Heart right ventricle (tissue), 16 donors: ENCODE data around the gene PACS1. TPM values are rescaled to one million over a fixed set of nuclear protein-coding genes. Genes with fewer than 3 reads are reported as not detected.

Source experiments
- ATAC-seq, 8 donors: fragments of 200-7000 bp; cut with Tn5 transposase; one replicate each; pipeline ENCODE4 v1.9.1; 2020; ENCODE audit warnings: mild to moderate bottlenecking in 8 of 8, moderate library complexity in 8 of 8, moderate number of reproducible peaks in 1 of 8
- DNase-seq, 2 donors: peaks; one replicate each; pipeline ENCODE4 v3.0.0-alpha.2; 2020
- H3K27ac ChIP-seq, 10 donors: fragments of 200-600 bp; sonication (generic) in 2 of 10; one replicate each; pipeline versions ENCODE4 v1.5.0 to v1.8.0; 2020 to 2022; ENCODE audit warnings: mild to moderate bottlenecking in 3 of 10
- H3K27me3 ChIP-seq, 7 donors: fragments of 200-600 bp; one replicate each; pipeline ENCODE4 v1.8.0; 2021 to 2022; ENCODE audit warnings: mild to moderate bottlenecking in 2 of 7
- H3K36me3 ChIP-seq, 9 donors: fragments of 200-600 bp; sonication (generic) in 1 of 9; one replicate each; pipeline versions ENCODE4 v1.5.0 to v1.8.0; 2020 to 2022; ENCODE audit warnings: mild to moderate bottlenecking in 2 of 9
- H3K4me1 ChIP-seq, 9 donors: fragments of 200-600 bp; sonication (generic) in 1 of 9; one replicate each; pipeline versions ENCODE4 v1.5.0 to v1.8.0; 2020 to 2022; ENCODE audit warnings: mild to moderate bottlenecking in 4 of 9
- H3K4me3 ChIP-seq, 10 donors: fragments of 200-600 bp; sonication (generic) in 2 of 10; one replicate each; pipeline versions ENCODE4 v1.5.0 to v1.8.0; 2020 to 2022; ENCODE audit warnings: mild to moderate bottlenecking in 7 of 10, moderate library complexity in 2 of 10
- H3K9me3 ChIP-seq, 11 donors: fragments of 200-600 bp in 10 of 11; sonication (generic) in 2 of 11; one replicate each; pipeline versions ENCODE4 v1.5.0 to v1.8.0; 2013 to 2022; ENCODE audit warnings: mild to moderate bottlenecking in 2 of 11, control low read depth in 1 of 11, moderate library complexity in 1 of 11
- CTCF ChIP-seq, 9 donors: fragments of 200-600 bp; sonication (generic) in 2 of 9; IDR thresholded peaks; one replicate each; pipeline versions ENCODE4 v1.5.0 to v1.8.0; 2021 to 2022; ENCODE audit warnings: antibody characterized with exemption in 9 of 9, mild to moderate bottlenecking in 5 of 9, moderate library complexity in 1 of 9
- WGBS, 2 donors: extraction: QIAGEN DNeasy Blood & Tissue Kit; methylation state at CpG; one replicate each; pipeline ENCODE4 v1.1.7; 2013; ENCODE audit warnings: inconsistent platforms in 1 of 2; 5-methylcytosine and 5-hydroxymethylcytosine counted together
- intact Hi-C, 10 donors: fragments of 100-400 bp; cut with DNase I; formaldehyde crosslinking; loops; one replicate each; pipeline versions ENCODE4 v1.11.1 to v1.14.2; 2022
- polyA plus RNA-seq, 2 donors: library from polyadenylated mRNA; stranded (reverse); fragments of 200-250 nt; gene quantifications; one replicate each; pipeline ENCODE4 v1.2.3, GENCODE V29; 2013
- total RNA-seq, 10 donors: library from RNA; stranded (reverse); fragmentation: NEBNext Ultra II Directional in 3 of 10; extraction: Animal tissue kit (Norgen Biotek cat#: 25700) in 3 of 10; gene quantifications; one replicate each; pipeline versions ENCODE4 v1.2.1 to v1.2.4, GENCODE V29; 2021 to 2023
- donor health status: Arrhythmogenic right ventricular cardiomyopathy.
- donor health status: ischemic (EF 13 %, LVEDD 7.1; RV severe dilation, severe dysfunction).
- donor health status: healthy with polysubstance abuse.
- donor health status: DM: no; HTN: yes; CAD: no.
- donor health status: DM: no; HTN: no; CAD: no.
- donor health status: ischemic (EF 25% LVEDD 6.9; RV normal size, moderate dysfunction).
- donor health status: ischemic (EF 25% LVEDD 5.7; RV mildly dilated, moderate dysfunction).
- donor health status: healthy.
- donor health status: DM: yes; HTN: yes; CAD: no.
- donor health status: Ischemic cardiomyopathy.
- donor health status: ischemic (EF 35%, LVEDD 5.7; RV mildly dilated, moderate dysfunction).
- donor health status: nonischemic (EF 11% LVEDD 7.7; RV severe dilation, severe dysfunction).
- donor health status: DM: yes; HTN: yes; CAD: no.
- donor health status: PGD.
- donor health status: ischemic (EF 29% LVEDD 5.4; RV normal size, mild dysfunction).
- donor health status: nonischemic (EF 23%, LVEDD 6.1; RV moderate dilation, normal function).

PACS1 gene
- total and polyA plus RNA-seq, 12 donors = 24.1 to 121 (median 69.7) TPM

GRCh38 chr11:66271816-66272215 is 201.7 kb downstream of the PACS1 start:
- TF ChIP-seq CTCF (IDR thresholded peaks at IDR 0.05) = no peak
- WGBS, 2 donors = 92 to 97% methylated on average over 7 of the region's 7 CpGs
- intact Hi-C loops = no loop called here
- Histone ChIP-seq H3K27ac (no peak overlapping the region), H3K27me3 (no peaks in the 10 kb centered on the region), H3K4me1 (peaks cover 6 to 30% (median 24%) of the 10 kb centered on the region in 9 donors), H3K9me3 (no peaks in the 10 kb centered on the region), H3K4me3 (no peak overlapping the region), H3K36me3 (peaks cover 0 to 66% (median 43%) of the 10 kb centered on the region in 9 donors)
- DNase-seq = no peak
- no peak for ATAC-seq

GRCh38 chr11:66272596-66272995 is 202.5 kb downstream of the PACS1 start:
- Histone ChIP-seq H3K36me3 (peaks cover 0 to 67% (median 43%) of the 10 kb centered on the region in 9 donors), H3K27me3 (no peaks in the 10 kb centered on the region), H3K4me1 (peaks cover 3 to 29% (median 22%) of the 10 kb centered on the region in 9 donors), H3K27ac (no peak overlapping the region), H3K9me3 (no peaks in the 10 kb centered on the region), H3K4me3 (no peak overlapping the region)
- DNase-seq = no peak
- intact Hi-C loops = no loop called here
- no peak for ATAC-seq
- no peak for TF ChIP-seq CTCF (IDR thresholded peaks at IDR 0.05)
- 89 to 98% methylated on average over 2 of the region's 2 CpGs for WGBS, 2 donors

- WGBS, 2 donors = 38 to 59% methylated on average over 1 of the region's 1 CpG
Measured at GRCh38 chr11:66274219-66274618, 204.1 kb downstream of the PACS1 start.

GRCh38 chr11:66275396-66275795 is 205.3 kb downstream of the PACS1 start:
- Histone ChIP-seq H3K4me1 (peaks cover 2 to 24% (median 13%) of the 10 kb centered on the region in 9 donors), H3K27me3 (peaks cover 0 to 6% (median 0%) of the 10 kb centered on the region in 7 donors), H3K27ac (no peak overlapping the region), H3K36me3 (peaks cover 0 to 65% (median 43%) of the 10 kb centered on the region in 9 donors), H3K4me3 (no peak overlapping the region), H3K9me3 (no peaks in the 10 kb centered on the region)
- intact Hi-C loops = no loop called here
- no peak for TF ChIP-seq CTCF (IDR thresholded peaks at IDR 0.05)
- DNase-seq = no peak
- ATAC-seq = no peak
- 91 to 96% methylated on average over 8 of the region's 8 CpGs for WGBS, 2 donors

More at GRCh38 chr11:66274219-66274618, 204.1 kb downstream of the PACS1 start:
- DNase-seq (no peak), ATAC-seq (no peak)
- Histone ChIP-seq H3K27me3 (peaks cover 0 to 3% (median 0%) of the 10 kb centered on the region in 7 donors), H3K4me1 (peaks cover 5 to 35% (median 25%) of the 10 kb centered on the region in 9 donors), H3K4me3 (no peak overlapping the region), H3K36me3 (peaks cover 0 to 67% (median 43%) of the 10 kb centered on the region in 9 donors), H3K27ac (no peak overlapping the region), H3K9me3 (no peaks in the 10 kb centered on the region)
- TF ChIP-seq CTCF (IDR thresholded peaks at IDR 0.05) = no peak
- intact Hi-C loops = no loop called here
